GM23338 (cell line): ENCODE measurements around the gene CAST. TPM values are rescaled to one million over a fixed set of nuclear protein-coding genes. Genes with fewer than 3 reads are reported as not detected.
A peak's percentile ranks its signal among the peaks of the same experiment; 100 is the strongest.

Source experiments
- ATAC-seq: fragments of 200-7000 bp; cut with Tn5 transposase; 3 replicates; pipeline ENCODE4 v1.9.1; 2020
- DNase-seq: peaks from one replicate; pipeline ENCODE4 v3.0.0-alpha.2; 2015; ENCODE audit warnings: low spot score
- H2AFZ ChIP-seq: fragments of 200-600 bp; sonication (generic); 2 replicates; pipeline ENCODE4 v1.8.0; 2016; ENCODE audit warnings: antibody characterized with exemption, mild to moderate bottlenecking, moderate library complexity
- H3F3A ChIP-seq: fragments of 200-600 bp; sonication (generic); replicated peaks from 2 replicates; pipeline ENCODE4 v1.8.0; 2017; ENCODE audit warnings: antibody characterized with exemption, mixed run types, low read depth
- H3K27ac ChIP-seq: fragments of 200-600 bp; sonication (generic); 2 replicates; pipeline ENCODE4 v1.6.1; 2016; ENCODE audit warnings: low read depth
- H3K27me3 ChIP-seq: fragments of 200-600 bp; sonication (generic); 2 replicates; pipeline ENCODE4 v1.8.0; 2016; ENCODE audit warnings: mild to moderate bottlenecking, mixed run types, moderate library complexity; ENCODE audit not compliant: insufficient read depth
- H3K36me3 ChIP-seq: fragments of 200-600 bp; sonication (generic); 2 replicates; pipeline ENCODE4 v1.8.0; 2016; ENCODE audit warnings: mild to moderate bottlenecking; ENCODE audit not compliant: insufficient read depth
- H3K4me1 ChIP-seq: fragments of 200-600 bp; sonication (generic); 2 replicates; pipeline ENCODE4 v1.8.0; 2016; ENCODE audit warnings: mild to moderate bottlenecking, moderate library complexity; ENCODE audit not compliant: insufficient read depth
- H3K4me2 ChIP-seq: fragments of 200-600 bp; sonication (generic); 2 replicates; pipeline ENCODE4 v1.7.1; 2017; ENCODE audit warnings: mixed run types
- H3K4me3 ChIP-seq: fragments of 200-600 bp; sonication (generic); 2 replicates; pipeline ENCODE4 v1.6.1; 2016; ENCODE audit warnings: mixed run types
- H3K79me2 ChIP-seq: fragments of 200-600 bp; sonication (generic); replicated peaks from 2 replicates; pipeline ENCODE4 v1.8.0; 2017; ENCODE audit warnings: mild to moderate bottlenecking; ENCODE audit not compliant: insufficient read depth
- H3K9me2 ChIP-seq: fragments of 200-600 bp; sonication (generic); 2 replicates; pipeline ENCODE4 v1.8.0; 2017; ENCODE audit not compliant: insufficient read depth
- H4K20me1 ChIP-seq: fragments of 200-600 bp; sonication (generic); replicated peaks from 2 replicates; pipeline ENCODE4 v1.8.0; 2017; ENCODE audit warnings: mild to moderate bottlenecking; ENCODE audit not compliant: insufficient read depth
- H3K27ac Mint-ChIP-seq: 2 replicates; pipeline ENCODE4 v1.8.0; 2020; ENCODE audit warnings: inconsistent platforms, mild to moderate bottlenecking, moderate library complexity, mixed read lengths
- H3K27me3 Mint-ChIP-seq: 3 replicates; pipeline ENCODE4 v1.8.0; 2022; ENCODE audit warnings: low read depth, mild to moderate bottlenecking, moderate library complexity, mixed read lengths, inconsistent platforms; ENCODE audit not compliant: insufficient read depth, poor library complexity
- H3K36me3 Mint-ChIP-seq: 3 replicates; pipeline ENCODE4 v1.8.0; 2021; ENCODE audit warnings: low read depth, mild to moderate bottlenecking, inconsistent platforms, moderate library complexity, mixed read lengths
- H3K4me1 Mint-ChIP-seq: 3 replicates; pipeline ENCODE4 v1.8.0; 2020; ENCODE audit warnings: mild to moderate bottlenecking, inconsistent platforms, mixed read lengths
- H3K4me3 Mint-ChIP-seq: 3 replicates; pipeline ENCODE4 v1.8.0; 2021; ENCODE audit warnings: moderate library complexity, mild to moderate bottlenecking, inconsistent platforms, mixed read lengths
- H3K9me3 Mint-ChIP-seq: 3 replicates; pipeline ENCODE4 v1.8.0; 2020; ENCODE audit warnings: moderate library complexity, mild to moderate bottlenecking, inconsistent platforms, mixed read lengths
- CREB1 ChIP-seq: fragments of 250-450 bp; sonication (Bioruptor Pico); IDR thresholded peaks from 2 replicates; pipeline ENCODE4 v1.5.0; 2020; ENCODE audit warnings: low read depth, mild to moderate bottlenecking, moderate library complexity
- CTCF ChIP-seq, 2 experiments: fragments of 200-600 bp in 1 of 2; sonication (generic) in 1 of 2; conservative IDR thresholded peaks; 2 replicates each; pipeline versions ENCODE4 v1.5.1 to v1.6.1; 2016 to 2017; ENCODE audit warnings: antibody characterized with exemption in 2 of 2, low read depth in 2 of 2, mild to moderate bottlenecking in 2 of 2, moderate library complexity in 1 of 2
- ETS1 ChIP-seq: IDR thresholded peaks from 2 replicates; pipeline ENCODE4 v1.6.1; 2016; ENCODE audit warnings: antibody characterized with exemption
- EZH2phosphoT487 ChIP-seq: fragments of 200-600 bp; sonication (generic); IDR thresholded peaks from one replicate; pipeline ENCODE4 v1.8.1; 2018; ENCODE audit warnings: antibody characterized with exemption; ENCODE audit not compliant: unreplicated experiment
- JUNB ChIP-seq: IDR thresholded peaks from one replicate; pipeline ENCODE4 v1.6.1; 2016; ENCODE audit warnings: antibody characterized with exemption; ENCODE audit not compliant: unreplicated experiment
- NANOG ChIP-seq: IDR thresholded peaks from 2 replicates; pipeline ENCODE4 v1.6.1; 2016; ENCODE audit warnings: antibody characterized with exemption, borderline replicate concordance
- POLR2AphosphoS5 ChIP-seq: IDR thresholded peaks from 2 replicates; pipeline ENCODE4 v1.6.1; 2016; ENCODE audit warnings: antibody characterized with exemption, low read depth
- STAT1 ChIP-seq: IDR thresholded peaks from one replicate; pipeline ENCODE4 v1.6.1; 2016; ENCODE audit warnings: antibody characterized with exemption; ENCODE audit not compliant: unreplicated experiment
- ZNF114 ChIP-seq: fragments of 250-450 bp; sonication (Bioruptor Pico); IDR thresholded peaks from 2 replicates; pipeline ENCODE4 v1.5.0; 2020; ENCODE audit warnings: mild to moderate bottlenecking, moderate library complexity
- ZNF331 ChIP-seq: fragments of 250-450 bp; sonication (Bioruptor Pico); IDR thresholded peaks from 2 replicates; pipeline ENCODE4 v1.5.0; 2020; ENCODE audit warnings: low read depth, mild to moderate bottlenecking, moderate library complexity
- polyA plus RNA-seq: library from polyadenylated mRNA; unstranded; fragments of >200 nt; fragmentation: Nextera tagmentation; extraction: Ambion mirVana; gene quantifications from 2 replicates; pipeline ENCODE4 v1.2.1, GENCODE V29; 2016
- total RNA-seq: library from RNA; depleted of rRNA; stranded (reverse); fragments of >200 nt; shearing (Covaris generic); gene quantifications from 2 replicates; pipeline ENCODE4 v1.2.3, GENCODE V29; 2014
- TF ChIP-seq, protein P1 (sequence below): IDR thresholded peaks from one replicate; pipeline ENCODE4 v1.6.1; 2018; ENCODE audit warnings: antibody characterized with exemption; ENCODE audit not compliant: unreplicated experiment

CAST gene
- total and polyA plus RNA-seq, 2 experiments from 2014 or later, result 37.9 to 57.7 TPM

GRCh38 chr5:96726802-96727201 lies 64.6 kb downstream of the CAST start:
- no peak overlapping the region for H3K4me2 ChIP-seq
- Mint-ChIP-seq H3K4me1 (peaks cover 4% of the 10 kb centered on the region; the same call in 1 of the 3 replicates), H3K9me3 (no peaks in the 10 kb centered on the region), H3K4me3 (no peak overlapping the region), H3K27me3 (no peaks in the 10 kb centered on the region), H3K36me3 (peaks cover 5% of the 10 kb centered on the region; the same call in 2 of the 3 replicates), H3K27ac (no peak overlapping the region)
- H3K79me2 ChIP-seq, result no peaks in the 10 kb centered on the region
- no peak overlapping the region for H2AFZ ChIP-seq
- DNase-seq (no peak), ATAC-seq (no peak)
- H3K4me1 ChIP-seq, result no peaks in the 10 kb centered on the region
- no peak overlapping the region for H3K27ac ChIP-seq
- TF ChIP-seq STAT1 (no peak), ETS1 (no peak), POLR2AphosphoS5 (no peak), ZNF114 (CRISPR knock-in tag) (no peak), ZNF331 (CRISPR knock-in tag) (no peak), EZH2phosphoT487 (no peak), JUNB (no peak)
- H3K4me3 ChIP-seq, result no peak overlapping the region
- H3K9me2 ChIP-seq, result no peaks in the 10 kb centered on the region
- H4K20me1 ChIP-seq, result no peaks in the 10 kb centered on the region
- H3K36me3 ChIP-seq, result no peaks in the 10 kb centered on the region
- no peaks in the 10 kb centered on the region for H3F3A ChIP-seq
- H3K27me3 ChIP-seq, result no peaks in the 10 kb centered on the region

- TF ChIP-seq CTCF (conservative IDR thresholded peaks at IDR 0.05; ENCODE audit: low read depth in 2 of 2), result peak in 1 of 2 experiments; percentile 35; a peak in 3 of 4 replicates
- TF ChIP-seq NANOG, result no peak
- no peaks in the 10 kb centered on the region for H3K27me3 ChIP-seq
- H3K36me3 ChIP-seq, result no peaks in the 10 kb centered on the region
- no peaks in the 10 kb centered on the region for H3K79me2 ChIP-seq
- H3F3A ChIP-seq, result no peaks in the 10 kb centered on the region
- no peak overlapping the region for H2AFZ ChIP-seq
- no peak overlapping the region for H3K4me3 Mint-ChIP-seq
- H3K9me2 ChIP-seq, result no peaks in the 10 kb centered on the region
- ATAC-seq (no peak), DNase-seq (no peak)
- H3K27ac ChIP-seq, result no peak overlapping the region
- H3K9me3 Mint-ChIP-seq, result no peaks in the 10 kb centered on the region
- peaks cover 7% of the 10 kb centered on the region for H3K4me1 Mint-ChIP-seq
- H3K4me3 ChIP-seq, result no peak overlapping the region
- H3K36me3 Mint-ChIP-seq, result peaks cover 5% of the 10 kb centered on the region; the same call in 2 of the 3 replicates
- no peaks in the 10 kb centered on the region for H4K20me1 ChIP-seq
- H3K27ac Mint-ChIP-seq, result no peak overlapping the region
- peaks cover 6% of the 10 kb centered on the region; the same call in 1 of the 2 replicates for H3K4me1 ChIP-seq
- H3K4me2 ChIP-seq, result no peak overlapping the region
- H3K27me3 Mint-ChIP-seq, result no peaks in the 10 kb centered on the region
These were observed 67.0 kb downstream of the CAST start for GRCh38 chr5:96729156-96729555.

GRCh38 chr5:96730586-96730985 lies 68.4 kb downstream of the CAST start:
- H3K4me1 Mint-ChIP-seq, result peaks cover 21% of the 10 kb centered on the region
- H3K27ac Mint-ChIP-seq, result no peak overlapping the region
- no peak for ATAC-seq
- TF ChIP-seq NANOG (no peak), POLR2AphosphoS5 (no peak), CREB1 (CRISPR knock-in tag) (no peak)
- TF ChIP-seq, protein P1, sequence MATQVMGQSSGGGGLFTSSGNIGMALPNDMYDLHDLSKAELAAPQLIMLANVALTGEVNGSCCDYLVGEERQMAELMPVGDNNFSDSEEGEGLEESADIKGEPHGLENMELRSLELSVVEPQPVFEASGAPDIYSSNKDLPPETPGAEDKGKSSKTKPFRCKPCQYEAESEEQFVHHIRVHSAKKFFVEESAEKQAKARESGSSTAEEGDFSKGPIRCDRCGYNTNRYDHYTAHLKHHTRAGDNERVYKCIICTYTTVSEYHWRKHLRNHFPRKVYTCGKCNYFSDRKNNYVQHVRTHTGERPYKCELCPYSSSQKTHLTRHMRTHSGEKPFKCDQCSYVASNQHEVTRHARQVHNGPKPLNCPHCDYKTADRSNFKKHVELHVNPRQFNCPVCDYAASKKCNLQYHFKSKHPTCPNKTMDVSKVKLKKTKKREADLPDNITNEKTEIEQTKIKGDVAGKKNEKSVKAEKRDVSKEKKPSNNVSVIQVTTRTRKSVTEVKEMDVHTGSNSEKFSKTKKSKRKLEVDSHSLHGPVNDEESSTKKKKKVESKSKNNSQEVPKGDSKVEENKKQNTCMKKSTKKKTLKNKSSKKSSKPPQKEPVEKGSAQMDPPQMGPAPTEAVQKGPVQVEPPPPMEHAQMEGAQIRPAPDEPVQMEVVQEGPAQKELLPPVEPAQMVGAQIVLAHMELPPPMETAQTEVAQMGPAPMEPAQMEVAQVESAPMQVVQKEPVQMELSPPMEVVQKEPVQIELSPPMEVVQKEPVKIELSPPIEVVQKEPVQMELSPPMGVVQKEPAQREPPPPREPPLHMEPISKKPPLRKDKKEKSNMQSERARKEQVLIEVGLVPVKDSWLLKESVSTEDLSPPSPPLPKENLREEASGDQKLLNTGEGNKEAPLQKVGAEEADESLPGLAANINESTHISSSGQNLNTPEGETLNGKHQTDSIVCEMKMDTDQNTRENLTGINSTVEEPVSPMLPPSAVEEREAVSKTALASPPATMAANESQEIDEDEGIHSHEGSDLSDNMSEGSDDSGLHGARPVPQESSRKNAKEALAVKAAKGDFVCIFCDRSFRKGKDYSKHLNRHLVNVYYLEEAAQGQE, result no peak

More at GRCh38 chr5:96730586-96730985, 68.4 kb downstream of the CAST start:
- Histone ChIP-seq H3K27me3 (no peaks in the 10 kb centered on the region), H3K9me2 (no peaks in the 10 kb centered on the region), H3K36me3 (no peaks in the 10 kb centered on the region), H3F3A (no peaks in the 10 kb centered on the region), H2AFZ (no peak overlapping the region), H3K4me3 (no peak overlapping the region), H4K20me1 (no peaks in the 10 kb centered on the region), H3K27ac (no peak overlapping the region), H3K4me2 (no peak overlapping the region), H3K79me2 (no peaks in the 10 kb centered on the region), H3K4me1 (peaks cover 20% of the 10 kb centered on the region)
- Mint-ChIP-seq H3K36me3 (peaks cover 5% of the 10 kb centered on the region; the same call in 2 of the 3 replicates), H3K9me3 (no peaks in the 10 kb centered on the region), H3K27me3 (peaks cover 5% of the 10 kb centered on the region), H3K4me3 (no peak overlapping the region)
- DNase-seq, result no peak
